Measurements from ENCODE around the gene TTYH3.
"Not testable (repeated sequence)": the region's sequence is repeated elsewhere in the genome, so short reads cannot be mapped to it uniquely, and the experiment has no call there.

Gene TTYH3

DNA sequence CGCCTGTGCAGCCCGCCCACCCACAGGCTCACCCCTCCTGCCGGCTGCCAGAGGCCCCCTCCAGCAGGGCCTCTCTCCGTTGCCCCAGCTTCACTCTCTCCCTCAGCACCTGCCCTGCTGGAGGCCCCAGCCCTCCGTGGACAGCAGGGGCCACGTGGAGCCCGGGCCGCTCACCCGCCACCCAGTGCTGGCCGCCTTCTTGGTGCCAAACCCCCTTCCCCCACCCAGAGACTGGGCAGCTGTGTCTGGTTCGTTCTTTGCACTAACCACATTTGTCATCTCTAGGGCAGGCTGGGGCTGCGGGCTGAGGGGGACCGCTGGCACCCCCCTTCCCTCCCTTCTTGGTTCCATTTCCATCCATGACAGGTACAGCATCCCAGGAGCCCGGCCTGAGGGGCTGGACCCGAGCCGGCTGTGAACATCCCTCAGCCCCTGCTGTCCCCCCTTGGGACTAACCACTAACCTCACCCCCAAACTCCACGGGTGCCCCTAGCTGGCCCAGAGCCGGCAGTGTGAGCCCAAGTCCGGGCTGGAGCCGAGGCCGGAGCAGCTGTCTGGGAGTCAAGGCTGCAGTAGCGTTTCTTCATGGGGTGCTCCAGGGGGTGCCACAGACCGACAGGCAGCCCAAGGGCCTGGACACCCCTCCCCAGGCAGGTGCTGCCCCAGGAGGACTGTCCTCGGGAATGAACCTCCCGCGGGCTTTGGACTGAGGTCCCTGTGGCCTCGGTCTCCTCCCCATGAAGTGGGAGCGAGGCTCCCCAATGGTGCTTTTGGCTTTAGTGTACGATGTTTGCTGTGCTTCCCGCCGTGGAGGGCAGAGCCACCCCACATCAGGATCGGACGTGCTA, 30.7 kb downstream of the TTYH3 start:
- in situ Hi-C loops (cut with MboI; ENCODE audit: low sequenced_read_pairs): no loop called here

DNA sequence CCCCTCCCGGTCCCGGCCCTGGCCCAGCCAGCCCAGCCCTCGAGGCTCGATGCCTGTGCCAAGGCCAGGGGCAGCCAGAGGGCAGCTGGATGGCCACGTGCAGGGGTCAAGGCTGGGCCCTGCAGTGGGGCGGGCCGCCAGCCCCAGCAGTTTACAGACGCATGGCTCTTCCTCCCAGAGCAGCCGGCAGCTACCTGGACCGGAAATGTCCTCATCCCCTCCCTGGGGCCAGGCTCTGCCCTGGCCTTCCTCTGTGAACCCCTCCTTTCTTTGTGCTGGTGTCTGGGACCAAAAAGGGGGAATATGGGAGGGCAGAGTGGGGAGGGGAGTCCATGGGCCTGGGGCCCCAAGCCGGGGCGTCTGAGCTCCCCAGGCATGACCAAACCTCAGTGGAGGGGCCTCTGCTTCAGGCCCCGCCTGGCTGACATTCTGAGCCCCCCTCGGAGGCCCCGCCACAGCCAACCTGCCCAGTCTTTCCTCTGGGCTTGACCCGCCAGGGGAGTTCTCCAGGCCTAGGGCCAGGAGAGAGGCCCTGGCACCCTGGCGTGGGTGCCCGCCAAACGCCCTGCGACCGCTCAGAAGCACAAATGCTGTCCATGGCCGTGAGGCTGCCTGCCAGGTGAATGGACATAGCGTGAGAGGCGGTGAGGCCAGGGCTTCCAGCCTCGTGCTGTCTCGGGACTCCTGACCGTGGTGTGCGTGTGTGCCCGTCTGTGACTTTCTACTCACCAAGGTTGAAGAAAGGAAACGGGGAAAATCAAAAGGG, 31.5 kb downstream of the TTYH3 start:
- in situ Hi-C loops (cut with MboI; ENCODE audit: low sequenced_read_pairs): no loop called here

- in situ Hi-C loops (cut with MboI; ENCODE audit: low sequenced_read_pairs): no loop called here
Observed at GRCh38 chr7:2663960-2664359, 32.2 kb downstream of the TTYH3 start.

DNA sequence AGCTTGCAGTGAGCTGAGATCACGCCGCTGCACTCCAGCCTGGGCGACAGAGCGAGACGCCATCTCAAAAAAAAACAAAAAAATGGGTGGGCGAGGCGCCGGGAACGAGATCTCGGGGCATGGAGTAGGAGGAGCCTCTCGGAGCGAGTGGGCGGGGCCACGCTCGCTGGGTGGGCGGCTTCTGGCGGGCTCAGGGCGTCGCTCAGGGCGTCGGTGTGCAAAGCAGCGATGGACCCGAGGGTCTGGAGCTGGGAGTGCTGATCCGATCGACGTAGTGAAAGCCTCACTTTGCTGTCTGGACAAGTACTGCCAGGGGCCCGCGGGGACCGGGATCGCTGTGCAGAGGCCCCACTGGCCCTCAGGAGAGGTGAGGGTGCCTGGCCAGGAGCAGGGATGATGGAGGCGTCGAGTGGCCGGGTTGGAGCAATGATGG, 33.6 kb downstream of the TTYH3 start:
- in situ Hi-C loops (cut with MboI; ENCODE audit: low sequenced_read_pairs): no loop called here

GRCh38 chr7:2666155-2666554, 34.4 kb downstream of the TTYH3 start:
- in situ Hi-C loops (cut with MboI; ENCODE audit: low sequenced_read_pairs): no loop called here

- in situ Hi-C loops (cut with MboI; ENCODE audit: low sequenced_read_pairs): no loop called here
Observed at GRCh38 chr7:2666588-2667250, 34.9 kb downstream of the TTYH3 start.

- in situ Hi-C loops (cut with MboI; ENCODE audit: low sequenced_read_pairs): no loop called here
Observed at GRCh38 chr7:2667843-2668242, 36.1 kb downstream of the TTYH3 start.

GRCh38 chr7:2668401-2668800, 36.6 kb downstream of the TTYH3 start:
- in situ Hi-C loops (cut with MboI; ENCODE audit: low sequenced_read_pairs): no loop called here

DNA sequence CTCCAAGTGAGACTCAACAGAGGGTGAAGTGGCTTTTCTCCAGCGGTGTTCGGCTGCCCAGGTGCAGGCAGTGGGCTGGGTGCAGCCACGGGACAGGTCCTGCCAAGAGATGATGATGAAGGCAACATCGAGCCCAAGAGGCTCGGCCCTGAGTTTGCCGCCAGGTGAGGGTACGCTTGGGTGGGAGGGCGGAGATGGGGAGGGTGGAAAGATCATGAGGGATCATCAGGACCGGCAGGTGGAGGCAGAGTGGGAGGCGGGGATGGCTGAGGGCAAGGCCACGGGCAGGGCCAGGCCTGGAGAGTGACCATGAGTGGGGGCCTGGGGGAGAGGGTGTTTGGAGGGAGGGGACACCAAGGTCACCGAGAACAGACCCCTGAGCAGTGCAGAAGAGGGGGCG, 38.4 kb downstream of the TTYH3 start:
- in situ Hi-C loops (cut with MboI; ENCODE audit: low sequenced_read_pairs): no loop called here

- in situ Hi-C loops (cut with MboI; ENCODE audit: low sequenced_read_pairs): no loop called here
Observed at GRCh38 chr7:2670720-2671391, 39.1 kb downstream of the TTYH3 start.

GRCh38 chr7:2673214-2673613, 41.4 kb downstream of the TTYH3 start:
- in situ Hi-C loops (cut with MboI; ENCODE audit: low sequenced_read_pairs): not testable (repeated sequence)

DNA sequence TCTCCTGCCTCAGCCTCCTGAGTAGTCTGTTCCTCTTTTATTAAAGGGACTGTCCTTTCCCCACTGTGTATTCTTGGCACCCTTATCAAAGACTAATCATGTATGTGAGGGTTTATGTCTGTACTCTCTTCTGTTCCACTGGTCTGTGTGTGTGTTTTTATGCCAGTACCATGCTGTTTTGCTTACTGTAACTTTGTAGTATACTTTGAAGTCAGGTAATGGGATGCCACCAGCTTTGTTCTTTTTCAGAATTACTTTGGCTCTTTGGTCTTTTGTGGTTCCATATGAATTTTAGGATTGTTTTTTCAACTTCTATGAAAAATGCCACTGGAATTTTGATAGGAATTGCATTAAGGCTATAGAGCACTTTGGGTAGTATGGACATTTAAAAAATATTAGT, 42.1 kb downstream of the TTYH3 start:
- in situ Hi-C loops (cut with MboI; ENCODE audit: low sequenced_read_pairs): no loop called here

GRCh38 chr7:2675256-2675764, 43.5 kb downstream of the TTYH3 start:
- in situ Hi-C loops (cut with MboI; ENCODE audit: low sequenced_read_pairs): no loop called here

- in situ Hi-C loops (cut with MboI; ENCODE audit: low sequenced_read_pairs): not testable (repeated sequence)
Observed at GRCh38 chr7:2676576-2676975, 44.8 kb downstream of the TTYH3 start.

GRCh38 chr7:2678454-2678853, 46.7 kb downstream of the TTYH3 start:
- in situ Hi-C loops (cut with MboI; ENCODE audit: low sequenced_read_pairs): not testable (repeated sequence)

GRCh38 chr7:2679135-2680127, 47.6 kb downstream of the TTYH3 start:
- in situ Hi-C loops (cut with MboI; ENCODE audit: low sequenced_read_pairs): loop anchor here (10.0 kb wide), 1 partner anchor 225 kb away; no protein-coding TSS in a partner anchor

- in situ Hi-C loops (cut with MboI; ENCODE audit: low sequenced_read_pairs): loop anchor here (10.0 kb wide), 1 partner anchor 225 kb away; no protein-coding TSS in a partner anchor
Observed at GRCh38 chr7:2680256-2680655, 48.5 kb downstream of the TTYH3 start.

DNA sequence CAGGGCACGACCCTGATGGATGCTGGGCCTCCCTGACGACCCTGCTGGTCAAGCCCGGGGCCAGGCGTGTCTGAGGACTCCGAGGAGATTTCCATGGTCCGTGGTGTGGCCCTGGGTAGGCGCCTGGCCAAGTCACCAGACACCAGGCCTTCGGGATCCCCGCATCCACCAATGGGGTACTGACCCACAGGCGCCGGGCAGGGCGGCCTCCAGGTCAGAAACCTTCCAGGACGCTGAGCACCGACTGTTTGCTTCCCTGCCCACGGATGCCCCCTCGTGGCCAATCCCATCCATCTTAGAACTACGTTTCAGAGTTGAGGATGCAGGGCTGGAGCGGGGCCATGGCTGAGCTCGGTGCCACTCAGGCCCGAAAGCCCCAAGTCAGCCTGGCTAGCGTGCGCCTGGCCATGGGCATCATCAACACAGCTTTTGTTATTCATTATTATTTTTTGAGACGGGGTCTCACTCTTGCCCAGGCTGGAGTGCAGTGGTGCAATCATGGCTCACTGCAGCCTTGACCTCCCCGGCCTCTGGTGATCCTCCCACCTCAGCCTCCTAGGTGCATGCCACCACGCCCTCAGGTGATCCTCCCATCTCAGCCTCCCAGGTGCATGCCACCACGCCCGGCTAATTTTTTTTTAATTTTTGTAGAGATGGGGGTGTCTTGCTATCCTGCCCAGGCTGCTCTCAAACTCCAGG, 49.2 kb downstream of the TTYH3 start:
- in situ Hi-C loops (cut with MboI; ENCODE audit: low sequenced_read_pairs): loop anchor here (10.0 kb wide), 1 partner anchor 226 kb away; no protein-coding TSS in a partner anchor
